MM.1S (cell line): Measurements from ENCODE around the gene SEC14L2.

Experiments
- EZH2phosphoT487 ChIP-seq: fragments of 300-600 bp; sonication (generic); IDR thresholded peaks from 2 replicates; pipeline ENCODE4 v1.6.1; 2018; ENCODE audit warnings: antibody characterized with exemption, low read length
- TF ChIP-seq, protein P1 (sequence below): fragments of 300-600 bp; sonication (generic); IDR thresholded peaks from 2 replicates; pipeline ENCODE4 v1.5.1; 2016; ENCODE audit warnings: antibody characterized with exemption, low read length, mixed read lengths

DNA sequence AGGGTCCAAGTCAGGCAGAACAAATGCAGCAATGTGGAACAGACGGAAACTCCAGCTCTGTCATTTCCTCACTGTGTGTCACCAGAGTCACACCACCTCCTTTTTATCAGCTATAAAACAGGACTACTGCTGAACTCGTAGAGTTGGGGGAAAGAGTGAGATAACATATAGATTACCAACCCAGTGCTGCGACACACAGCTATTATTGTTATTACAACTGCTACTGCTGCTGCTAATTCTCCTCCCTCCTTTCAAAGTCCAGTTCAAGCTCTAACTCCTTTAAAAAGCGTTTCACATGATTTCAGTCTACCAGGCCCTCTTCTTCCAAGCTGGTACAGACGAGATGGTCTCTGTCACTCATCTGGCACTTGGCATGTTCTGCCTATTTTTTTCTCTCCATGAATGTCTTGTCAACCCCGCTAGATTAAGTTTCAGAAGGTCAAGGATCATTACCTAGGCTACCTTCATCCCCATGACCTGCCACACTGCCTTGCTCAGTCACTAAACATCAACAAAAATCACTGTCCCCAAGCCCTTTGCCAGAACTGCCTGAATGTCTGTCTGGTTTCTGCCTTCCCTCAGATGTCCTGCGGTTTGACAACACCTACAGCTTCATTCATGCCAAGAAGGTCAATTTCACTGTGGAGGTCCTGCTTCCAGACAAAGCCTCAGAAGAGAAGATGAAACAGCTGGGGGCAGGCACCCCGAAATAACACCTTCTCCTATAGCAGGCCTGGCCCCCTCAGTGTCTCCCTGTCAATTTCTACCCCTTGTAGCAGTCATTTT is 25.1 kb downstream of the SEC14L2 start:
- no peak for TF ChIP-seq EZH2phosphoT487
- TF ChIP-seq, protein P1, sequence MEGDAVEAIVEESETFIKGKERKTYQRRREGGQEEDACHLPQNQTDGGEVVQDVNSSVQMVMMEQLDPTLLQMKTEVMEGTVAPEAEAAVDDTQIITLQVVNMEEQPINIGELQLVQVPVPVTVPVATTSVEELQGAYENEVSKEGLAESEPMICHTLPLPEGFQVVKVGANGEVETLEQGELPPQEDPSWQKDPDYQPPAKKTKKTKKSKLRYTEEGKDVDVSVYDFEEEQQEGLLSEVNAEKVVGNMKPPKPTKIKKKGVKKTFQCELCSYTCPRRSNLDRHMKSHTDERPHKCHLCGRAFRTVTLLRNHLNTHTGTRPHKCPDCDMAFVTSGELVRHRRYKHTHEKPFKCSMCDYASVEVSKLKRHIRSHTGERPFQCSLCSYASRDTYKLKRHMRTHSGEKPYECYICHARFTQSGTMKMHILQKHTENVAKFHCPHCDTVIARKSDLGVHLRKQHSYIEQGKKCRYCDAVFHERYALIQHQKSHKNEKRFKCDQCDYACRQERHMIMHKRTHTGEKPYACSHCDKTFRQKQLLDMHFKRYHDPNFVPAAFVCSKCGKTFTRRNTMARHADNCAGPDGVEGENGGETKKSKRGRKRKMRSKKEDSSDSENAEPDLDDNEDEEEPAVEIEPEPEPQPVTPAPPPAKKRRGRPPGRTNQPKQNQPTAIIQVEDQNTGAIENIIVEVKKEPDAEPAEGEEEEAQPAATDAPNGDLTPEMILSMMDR, result no peak
